Measurements from ENCODE around the gene PTPRK. TPM values are rescaled to one million over a fixed set of nuclear protein-coding genes. Genes with fewer than 3 reads are reported as not detected.

The PTPRK gene
- total and polyA plus RNA-seq, 2 of the 13 experiments (the other 11 are each of a cell fraction or from before 2014, with no cell fraction given): 43.6 to 98.3 TPM

- TF ChIP-seq AKNA (CRISPR knock-in tag; IDR thresholded peaks at IDR 0.05; ENCODE audit: borderline replicate concordance): no peak
These were observed 277.5 kb downstream of the PTPRK start (continued) for GRCh38 chr6:128242765-128243403.

GRCh38 chr6:128241216-128241615, 279.2 kb downstream of the PTPRK start:
- Histone ChIP-seq H4K20me1 (ENCODE audit: insufficient read depth, low read length) (no peaks in the 10 kb centered on the region), H3K36me3 (replicated peaks in 1 of 2; ENCODE audit: control insufficient read depth in 1 of 2, insufficient read depth in 2 of 2, low read length in 2 of 2) (peaks cover 15 to 32% of the 10 kb centered on the region in 2 experiments), H2AFZ (ENCODE audit: low read length) (no peak overlapping the region), H3K9me3 (ENCODE audit: low read length) (no peaks in the 10 kb centered on the region), H3K9ac (ENCODE audit: insufficient read depth, low read depth, low read length) (no peak overlapping the region), H3K4me3 (replicated peaks in 1 of 3; ENCODE audit: insufficient read depth in 1 of 3, low read depth in 2 of 3, low read length in 3 of 3) (no peak overlapping the region), H3K4me1 (ENCODE audit: insufficient read depth, low read length) (no peaks in the 10 kb centered on the region), H3K27me3 (ENCODE audit: control insufficient read depth in 1 of 2, insufficient read depth in 2 of 2, low read length in 2 of 2) (no peaks in the 10 kb centered on the region), H3K4me2 (ENCODE audit: low read depth, low read length) (no peak overlapping the region), H3K27ac (ENCODE audit: extremely low read length, insufficient read depth, low read length) (no peak overlapping the region), H3K79me2 (ENCODE audit: insufficient read depth, low read length) (peaks cover 2% of the 10 kb centered on the region)
- no TSS peak for BruUV-seq (replicated peaks)
- FAIRE-seq (no peak), ATAC-seq (no peak), DNase-seq (ENCODE audit: low spot score) (no peak)
- intact Hi-C loops (cut with micrococcal nuclease; ENCODE audit: unreplicated experiment): no loop called here
- WGBS (ENCODE audit: low lambda C conversion rate): 95% methylated on average over 3 of the region's 3 CpGs
- CTCF ChIA-PET (ENCODE audit: low intra/inter-chr PET ratio, low total read pairs): no interaction called here
- POLR2A ChIA-PET: no interaction called here
- in situ Hi-C loops (cut with HindIII; ENCODE audit: extremely low pct_ligation_motif_present, low pct_unique_long_range_greater_than_20kb): no loop called here
- TF ChIP-seq HCFC1 (IDR thresholded peaks at IDR 0.05; ENCODE audit: low read depth, low read length) (no peak), ZNF788 (CRISPR knock-in tag; IDR thresholded peaks at IDR 0.05; ENCODE audit: borderline replicate concordance) (no peak), AGO2 (optimal IDR thresholded peaks at IDR 0.05; ENCODE audit: low read depth, low read length) (no peak), ZNF441 (CRISPR knock-in tag; IDR thresholded peaks at IDR 0.05; ENCODE audit: borderline replicate concordance) (no peak), ATM (IDR thresholded peaks at IDR 0.05; ENCODE audit: borderline replicate concordance) (no peak)
- TF ChIP-seq, protein P1, sequence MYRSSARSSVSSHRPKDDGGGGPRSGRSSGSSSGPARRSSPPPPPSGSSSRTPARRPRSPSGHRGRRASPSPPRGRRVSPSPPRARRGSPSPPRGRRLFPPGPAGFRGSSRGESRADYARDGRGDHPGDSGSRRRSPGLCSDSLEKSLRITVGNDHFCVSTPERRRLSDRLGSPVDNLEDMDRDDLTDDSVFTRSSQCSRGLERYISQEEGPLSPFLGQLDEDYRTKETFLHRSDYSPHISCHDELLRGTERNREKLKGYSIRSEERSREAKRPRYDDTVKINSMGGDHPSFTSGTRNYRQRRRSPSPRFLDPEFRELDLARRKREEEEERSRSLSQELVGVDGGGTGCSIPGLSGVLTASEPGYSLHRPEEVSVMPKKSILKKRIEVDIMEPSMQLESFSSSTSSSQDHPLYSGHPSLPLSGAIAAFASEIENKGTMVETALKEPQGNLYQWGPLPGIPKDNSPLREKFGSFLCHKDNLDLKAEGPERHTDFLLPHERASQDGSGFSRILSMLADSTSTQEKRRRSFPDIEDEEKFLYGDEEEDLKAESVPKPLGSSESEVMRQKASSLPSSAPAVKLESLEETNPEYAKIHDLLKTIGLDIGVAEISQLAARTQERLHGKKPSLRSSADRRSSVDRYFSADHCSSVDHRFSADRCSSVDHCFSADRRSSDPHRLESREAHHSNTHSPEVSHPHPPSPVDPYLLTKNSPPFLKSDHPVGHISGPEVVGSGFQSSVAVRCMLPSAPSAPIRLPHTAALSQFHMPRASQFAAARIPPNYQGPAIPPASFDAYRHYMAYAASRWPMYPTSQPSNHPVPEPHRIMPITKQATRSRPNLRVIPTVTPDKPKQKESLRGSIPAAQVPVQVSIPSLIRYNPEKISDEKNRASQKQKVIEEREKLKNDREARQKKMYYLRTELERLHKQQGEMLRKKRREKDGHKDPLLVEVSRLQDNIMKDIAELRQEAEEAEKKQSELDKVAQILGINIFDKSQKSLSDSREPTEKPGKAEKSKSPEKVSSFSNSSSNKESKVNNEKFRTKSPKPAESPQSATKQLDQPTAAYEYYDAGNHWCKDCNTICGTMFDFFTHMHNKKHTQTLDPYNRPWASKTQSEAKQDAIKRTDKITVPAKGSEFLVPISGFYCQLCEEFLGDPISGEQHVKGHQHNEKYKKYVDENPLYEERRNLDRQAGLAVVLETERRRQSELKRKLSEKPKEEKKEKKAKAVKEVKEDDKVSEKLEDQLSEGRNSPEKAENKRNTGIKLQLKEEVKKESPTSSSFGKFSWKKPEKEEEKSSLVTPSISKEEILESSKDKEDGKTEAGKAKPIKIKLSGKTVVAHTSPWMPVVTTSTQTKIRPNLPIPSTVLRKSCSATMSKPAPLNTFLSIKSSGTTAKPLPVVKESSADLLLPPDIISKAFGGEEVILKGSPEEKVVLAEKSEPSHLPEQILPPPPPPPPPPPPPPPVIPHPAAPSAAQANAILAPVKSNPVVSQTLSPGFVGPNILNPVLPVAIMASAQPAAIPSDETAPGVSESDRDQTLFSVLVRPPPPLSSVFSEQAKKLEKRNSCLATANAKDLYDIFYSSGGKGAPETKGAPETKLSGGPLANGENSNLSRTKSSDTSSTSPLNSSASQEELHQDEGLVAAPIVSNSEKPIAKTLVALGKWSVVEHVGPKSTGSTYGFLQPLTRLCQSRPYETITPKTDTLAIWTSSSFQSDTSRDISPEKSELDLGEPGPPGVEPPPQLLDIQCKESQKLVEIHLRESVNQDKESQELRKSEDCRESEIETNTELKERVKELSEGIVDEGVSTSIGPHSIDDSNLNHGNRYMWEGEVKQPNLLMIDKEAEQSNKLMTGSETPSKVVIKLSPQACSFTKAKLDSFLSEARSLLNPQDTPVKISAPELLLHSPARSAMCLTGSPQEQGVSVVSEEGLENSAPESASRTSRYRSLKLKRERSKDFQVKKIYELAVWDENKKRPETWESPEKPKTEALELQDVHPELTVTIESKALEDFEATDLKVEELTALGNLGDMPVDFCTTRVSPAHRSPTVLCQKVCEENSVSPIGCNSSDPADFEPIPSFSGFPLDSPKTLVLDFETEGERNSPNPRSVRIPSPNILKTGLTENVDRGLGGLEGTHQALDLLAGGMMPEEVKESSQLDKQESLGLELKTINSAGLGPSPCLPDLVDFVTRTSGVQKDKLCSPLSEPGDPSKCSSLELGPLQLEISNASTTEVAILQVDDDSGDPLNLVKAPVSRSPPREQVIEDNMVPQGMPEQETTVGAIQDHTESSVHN (CRISPR knock-in tag; IDR thresholded peaks at IDR 0.05): no peak
- TF ChIP-seq, protein P2, sequence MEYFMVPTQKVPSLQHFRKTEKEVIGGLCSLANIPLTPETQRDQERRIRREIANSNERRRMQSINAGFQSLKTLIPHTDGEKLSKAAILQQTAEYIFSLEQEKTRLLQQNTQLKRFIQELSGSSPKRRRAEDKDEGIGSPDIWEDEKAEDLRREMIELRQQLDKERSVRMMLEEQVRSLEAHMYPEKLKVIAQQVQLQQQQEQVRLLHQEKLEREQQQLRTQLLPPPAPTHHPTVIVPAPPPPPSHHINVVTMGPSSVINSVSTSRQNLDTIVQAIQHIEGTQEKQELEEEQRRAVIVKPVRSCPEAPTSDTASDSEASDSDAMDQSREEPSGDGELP (IDR thresholded peaks at IDR 0.05; ENCODE audit: borderline replicate concordance, low read depth): no peak

Measured in HepG2 (cell line).